ENCODE data around the gene CPB2. TPM values are rescaled to one million over a fixed set of nuclear protein-coding genes. Genes with fewer than 3 reads are reported as not detected.

Gene CPB2
- total RNA-seq, 4 donors from 2014 or later, result 0.42 to 1.4 TPM; not detected in 2

DNA sequence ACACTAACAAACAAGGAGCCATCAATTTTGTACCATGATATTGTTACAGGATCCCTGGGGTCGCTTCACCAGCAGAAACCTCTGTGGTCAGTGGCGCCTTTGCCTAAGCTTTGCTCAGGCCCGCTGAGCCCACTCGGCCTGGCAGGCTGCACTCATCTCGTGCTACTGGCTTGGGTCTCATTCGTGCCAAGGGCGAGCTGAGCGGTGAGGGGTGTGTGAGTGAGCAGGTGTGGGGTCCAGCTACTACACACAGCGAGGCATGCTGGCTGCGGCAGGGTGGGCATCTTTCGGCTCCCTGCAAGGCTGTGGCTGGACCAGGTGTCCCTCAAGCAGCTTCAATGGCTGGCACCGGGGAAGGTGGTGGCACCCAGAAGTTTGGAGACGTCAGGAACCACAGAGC is 19.1 kb downstream of the CPB2 start:
- intact Hi-C loops (cut with DNase I; ENCODE audit: low total_unique reads), result no loop called here
- ATAC-seq, result no peak

DNA sequence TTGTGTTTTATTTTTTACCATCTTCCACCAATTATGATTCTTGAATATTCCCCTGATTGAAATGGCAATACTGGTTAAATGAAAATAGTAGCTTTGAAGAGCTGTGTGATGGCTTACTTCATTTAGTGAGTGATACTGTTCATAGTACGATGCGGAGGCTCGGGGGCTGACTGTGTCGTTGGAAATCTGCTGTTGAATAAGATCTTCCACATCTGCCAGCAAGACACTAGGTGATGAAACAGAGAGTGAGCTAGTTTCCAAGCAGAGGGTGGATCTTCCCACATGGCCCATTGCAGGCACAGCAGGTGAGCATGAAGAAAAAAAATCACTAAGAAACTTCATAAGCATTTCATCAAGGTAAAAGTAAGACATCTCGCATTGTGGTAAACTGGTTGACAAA is 22.5 kb downstream of the CPB2 start:
- Histone ChIP-seq H3K36me3 (no peaks in the 10 kb centered on the region), H3K27me3 (no peaks in the 10 kb centered on the region), H3K27ac (no peak overlapping the region), H3K4me1 (no peaks in the 10 kb centered on the region), H3K9me3 (no peaks in the 10 kb centered on the region), H3K4me3 (no peak overlapping the region)
- DNase-seq, result no peak
- TF ChIP-seq POLR2A (IDR thresholded peaks at IDR 0.05), result no peak
- ATAC-seq, result no peak
- in situ Hi-C loops (cut with MboI; ENCODE audit: low sequenced_read_pairs in 4 of 4) (no loop called here), intact Hi-C loops (cut with DNase I; ENCODE audit: low total_unique reads) (no loop called here)

More for the DNA sequence above, 19.1 kb downstream of the CPB2 start:
- in situ Hi-C loops (cut with MboI; ENCODE audit: low sequenced_read_pairs in 4 of 4), result no loop called here
- Histone ChIP-seq H3K27ac (no peak overlapping the region), H3K9me3 (no peaks in the 10 kb centered on the region), H3K4me1 (no peaks in the 10 kb centered on the region), H3K4me3 (no peak overlapping the region), H3K27me3 (peaks cover 0 to 9% (median 0%) of the 10 kb centered on the region in 3 donors), H3K36me3 (no peaks in the 10 kb centered on the region)
- no peak for TF ChIP-seq POLR2A (IDR thresholded peaks at IDR 0.05)
- TF ChIP-seq, protein P1, sequence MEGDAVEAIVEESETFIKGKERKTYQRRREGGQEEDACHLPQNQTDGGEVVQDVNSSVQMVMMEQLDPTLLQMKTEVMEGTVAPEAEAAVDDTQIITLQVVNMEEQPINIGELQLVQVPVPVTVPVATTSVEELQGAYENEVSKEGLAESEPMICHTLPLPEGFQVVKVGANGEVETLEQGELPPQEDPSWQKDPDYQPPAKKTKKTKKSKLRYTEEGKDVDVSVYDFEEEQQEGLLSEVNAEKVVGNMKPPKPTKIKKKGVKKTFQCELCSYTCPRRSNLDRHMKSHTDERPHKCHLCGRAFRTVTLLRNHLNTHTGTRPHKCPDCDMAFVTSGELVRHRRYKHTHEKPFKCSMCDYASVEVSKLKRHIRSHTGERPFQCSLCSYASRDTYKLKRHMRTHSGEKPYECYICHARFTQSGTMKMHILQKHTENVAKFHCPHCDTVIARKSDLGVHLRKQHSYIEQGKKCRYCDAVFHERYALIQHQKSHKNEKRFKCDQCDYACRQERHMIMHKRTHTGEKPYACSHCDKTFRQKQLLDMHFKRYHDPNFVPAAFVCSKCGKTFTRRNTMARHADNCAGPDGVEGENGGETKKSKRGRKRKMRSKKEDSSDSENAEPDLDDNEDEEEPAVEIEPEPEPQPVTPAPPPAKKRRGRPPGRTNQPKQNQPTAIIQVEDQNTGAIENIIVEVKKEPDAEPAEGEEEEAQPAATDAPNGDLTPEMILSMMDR (IDR thresholded peaks at IDR 0.05 in 4 of 5, conservative IDR thresholded peaks at IDR 0.05 in 1 of 5), result no peak
- DNase-seq, result no peak

DNA sequence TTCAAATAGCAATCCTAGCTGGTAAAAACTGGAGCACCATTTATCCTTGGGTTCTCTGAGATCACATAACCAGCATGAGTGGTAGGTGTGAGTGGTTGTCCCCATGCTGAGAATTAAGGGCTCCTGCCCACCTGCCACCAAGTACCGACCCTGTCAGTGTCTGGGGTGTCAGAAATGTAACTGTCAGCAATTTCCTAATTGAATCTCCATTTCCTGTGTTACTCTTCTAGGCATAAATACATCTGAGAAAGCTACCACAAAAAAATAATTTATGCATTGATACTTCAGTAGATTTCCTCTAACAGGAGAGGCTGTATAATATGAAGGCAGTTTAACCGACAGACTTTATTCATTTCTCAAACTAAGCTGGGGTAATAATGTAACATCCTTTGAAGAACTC is 25.1 kb downstream of the CPB2 start:
- in situ Hi-C loops (cut with MboI; ENCODE audit: low sequenced_read_pairs in 4 of 4) (no loop called here), intact Hi-C loops (cut with DNase I; ENCODE audit: low total_unique reads) (no loop called here)
- H3K4me1 ChIP-seq, result no peaks in the 10 kb centered on the region
- ATAC-seq (no peak), DNase-seq (no peak)
- no peak overlapping the region for H3K27ac ChIP-seq
- H3K36me3 ChIP-seq, result no peaks in the 10 kb centered on the region
- H3K27me3 ChIP-seq, result no peaks in the 10 kb centered on the region
- TF ChIP-seq POLR2A (IDR thresholded peaks at IDR 0.05), result no peak
- TF ChIP-seq, protein P1 (IDR thresholded peaks at IDR 0.05 in 4 of 5, conservative IDR thresholded peaks at IDR 0.05 in 1 of 5), result no peak
- no peaks in the 10 kb centered on the region for H3K9me3 ChIP-seq
- H3K4me3 ChIP-seq, result no peak overlapping the region

DNA sequence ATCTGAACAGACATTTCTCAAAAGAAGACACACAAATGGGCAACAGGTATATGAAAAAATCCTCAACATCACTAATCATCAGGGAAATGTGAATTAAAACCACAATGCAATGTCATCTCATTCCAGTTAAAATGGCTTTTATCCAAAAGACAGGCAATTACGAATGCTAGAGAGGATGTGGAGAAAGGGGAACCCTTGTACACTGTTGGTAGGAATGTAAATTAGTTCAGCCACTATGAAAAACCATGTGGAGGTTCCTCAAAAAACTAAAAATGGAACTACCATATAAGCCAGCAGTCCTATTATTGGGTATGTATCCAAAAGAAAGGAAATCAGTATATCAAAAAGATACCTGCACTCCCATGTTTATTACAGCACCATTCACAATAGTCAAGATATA is 27.6 kb downstream of the CPB2 start:
- in situ Hi-C loops (cut with MboI; ENCODE audit: low sequenced_read_pairs in 4 of 4), result no loop called here
- Histone ChIP-seq H3K27me3 (no peaks in the 10 kb centered on the region), H3K9me3 (no peaks in the 10 kb centered on the region), H3K4me3 (no peak overlapping the region), H3K27ac (no peak overlapping the region), H3K4me1 (no peaks in the 10 kb centered on the region), H3K36me3 (no peaks in the 10 kb centered on the region)
- DNase-seq (no peak), ATAC-seq (no peak)
- intact Hi-C loops (cut with DNase I; ENCODE audit: low total_unique reads), result no loop called here
- TF ChIP-seq POLR2A (IDR thresholded peaks at IDR 0.05), result no peak
- TF ChIP-seq, protein P1 (IDR thresholded peaks at IDR 0.05 in 4 of 5, conservative IDR thresholded peaks at IDR 0.05 in 1 of 5), result no peak

DNA sequence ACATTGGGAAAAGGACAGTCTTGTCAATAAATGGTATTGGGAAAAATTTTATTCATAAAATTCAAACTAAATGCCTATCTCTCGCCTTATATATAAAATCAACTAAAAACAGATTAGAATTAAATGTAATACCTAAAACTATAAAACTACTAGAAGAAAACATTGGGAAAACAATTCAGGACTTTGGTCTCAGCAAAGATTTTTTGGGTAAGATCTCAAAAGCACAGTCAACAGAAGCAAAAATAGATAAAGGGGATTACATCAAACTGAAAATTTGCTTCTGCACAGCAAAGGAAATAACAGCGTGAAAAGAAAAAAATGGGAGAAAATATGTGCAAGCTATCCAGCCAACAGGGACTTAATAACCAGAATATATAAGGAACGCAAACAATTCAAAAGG is 28.0 kb downstream of the CPB2 start:
- H3K27ac ChIP-seq, result no peak overlapping the region
- DNase-seq (no peak), ATAC-seq (no peak)
- no peaks in the 10 kb centered on the region for H3K27me3 ChIP-seq
- no peaks in the 10 kb centered on the region for H3K4me1 ChIP-seq
- no peaks in the 10 kb centered on the region for H3K9me3 ChIP-seq
- no peak overlapping the region for H3K4me3 ChIP-seq
- no peaks in the 10 kb centered on the region for H3K36me3 ChIP-seq
- intact Hi-C loops (cut with DNase I; ENCODE audit: low total_unique reads) (no loop called here), in situ Hi-C loops (cut with MboI; ENCODE audit: low sequenced_read_pairs in 4 of 4) (no loop called here)
- TF ChIP-seq, protein P1 (IDR thresholded peaks at IDR 0.05 in 4 of 5, conservative IDR thresholded peaks at IDR 0.05 in 1 of 5), result no peak
- no peak for TF ChIP-seq POLR2A (IDR thresholded peaks at IDR 0.05)
